GM11168 (cell line): Measurements from ENCODE around the gene DSN1.

ENCODE experiments used
- in situ Hi-C: fragments of 300-500 bp; cut with MboI; formaldehyde crosslinking; loops from one replicate; pipeline ENCODE4 v1.12.0; 2022; ENCODE audit warnings: low sequenced_read_pairs; ENCODE audit not compliant: unreplicated experiment

DSN1 gene

GRCh38 chr20:36761125-36761524, 12.4 kb downstream of the DSN1 start:
- in situ Hi-C loops, result no loop called here

GRCh38 chr20:36760647-36761046, 12.9 kb downstream of the DSN1 start:
- in situ Hi-C loops, result no loop called here

- in situ Hi-C loops, result loop anchor here (5.0 kb wide), 1 partner anchor 141 kb away; no protein-coding TSS in a partner anchor
Measured at GRCh38 chr20:36758276-36758675, 15.3 kb downstream of the DSN1 start.

- in situ Hi-C loops, result loop anchor here (5.0 kb wide), 1 partner anchor 139 kb away; no protein-coding TSS in a partner anchor
Measured at GRCh38 chr20:36756496-36756895, 17.1 kb downstream of the DSN1 start.

GRCh38 chr20:36754656-36755222, 18.8 kb downstream of the DSN1 start:
- in situ Hi-C loops, result loop anchor here (5.0 kb wide), 1 partner anchor 137 kb away; no protein-coding TSS in a partner anchor

GRCh38 chr20:36752582-36752981, 21.0 kb downstream of the DSN1 start:
- in situ Hi-C loops, result no loop called here

- in situ Hi-C loops, result no loop called here
Measured at GRCh38 chr20:36745927-36746659, 27.5 kb downstream of the DSN1 start, which contains the start of gene NDRG3. TSS of gene NDRG3 (minus strand) at chr20:36746090. CDS start at chr20:36721735, 24,355 bp downstream.

GRCh38 chr20:36745234-36745926, 28.2 kb downstream of the DSN1 start:
- in situ Hi-C loops, result no loop called here

GRCh38 chr20:36744764-36745191, 28.8 kb downstream of the DSN1 start:
- in situ Hi-C loops, result no loop called here

- in situ Hi-C loops, result no loop called here
Measured at GRCh38 chr20:36744243-36744642, 29.3 kb downstream of the DSN1 start.

GRCh38 chr20:36742558-36742957, 31.0 kb downstream of the DSN1 start:
- in situ Hi-C loops, result no loop called here

- in situ Hi-C loops, result no loop called here
Measured at GRCh38 chr20:36741072-36741471, 32.5 kb downstream of the DSN1 start.

GRCh38 chr20:36737183-36737499, 36.4 kb downstream of the DSN1 start:
- in situ Hi-C loops, result no loop called here

- in situ Hi-C loops, result no loop called here
Measured at GRCh38 chr20:36736451-36737182, 36.9 kb downstream of the DSN1 start.

- in situ Hi-C loops, result no loop called here
Measured at GRCh38 chr20:36732456-36732855, 41.1 kb downstream of the DSN1 start.

GRCh38 chr20:36728986-36729385, 44.6 kb downstream of the DSN1 start:
- in situ Hi-C loops, result no loop called here

GRCh38 chr20:36726168-36726567, 47.4 kb downstream of the DSN1 start:
- in situ Hi-C loops, result no loop called here

- in situ Hi-C loops, result no loop called here
Measured at GRCh38 chr20:36720510-36720909, 53.1 kb downstream of the DSN1 start.

GRCh38 chr20:36717657-36718056, 55.9 kb downstream of the DSN1 start:
- in situ Hi-C loops, result no loop called here

- in situ Hi-C loops, result no loop called here
Measured at GRCh38 chr20:36717021-36717420, 56.5 kb downstream of the DSN1 start.

GRCh38 chr20:36712775-36713174, 60.8 kb downstream of the DSN1 start:
- in situ Hi-C loops, result no loop called here
